ENCODE measurements around the gene PWWP2B. TPM values are rescaled to one million over a fixed set of nuclear protein-coding genes. Genes with fewer than 3 reads are reported as not detected.

The PWWP2B gene
- total and polyA plus RNA-seq, 2 experiments from 2014 or later: 11.8 to 35.7 TPM

DNA sequence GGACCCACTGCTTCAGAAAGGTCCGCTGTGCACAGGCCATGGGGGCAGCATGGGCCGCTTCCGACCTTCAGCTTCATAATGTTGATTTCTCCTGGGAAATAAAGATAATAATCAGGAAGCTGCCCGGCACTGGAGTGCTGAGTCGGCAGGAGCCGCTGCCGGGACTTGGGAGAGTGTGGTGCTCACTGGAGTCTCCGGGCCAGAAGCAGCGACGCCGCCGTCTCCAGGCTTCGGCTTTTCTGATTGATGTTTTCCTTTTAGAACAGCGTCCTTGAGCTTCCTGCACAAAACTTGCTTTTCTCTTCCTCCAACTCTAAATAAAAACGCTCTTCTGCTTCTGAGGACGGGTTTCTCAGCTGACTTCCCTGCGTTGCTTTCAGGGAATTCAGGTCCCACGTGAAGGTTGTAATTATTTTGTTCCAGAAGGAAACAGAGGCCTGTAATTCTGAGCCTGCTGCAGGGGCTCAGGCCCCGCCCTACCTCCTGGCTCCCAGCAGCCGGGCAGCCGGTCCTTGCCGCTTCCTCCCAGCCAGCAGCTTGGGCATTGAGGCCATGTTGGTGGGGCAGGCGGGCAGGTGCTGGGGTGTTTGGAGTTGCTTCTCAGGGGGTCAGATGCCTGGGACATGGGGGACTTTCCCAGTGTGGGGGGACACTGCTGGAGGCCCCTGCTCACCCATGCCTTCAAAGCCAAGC is 14.7 kb downstream of the PWWP2B start:
- no peaks in the 10 kb centered on the region for H3K9me3 ChIP-seq (ENCODE audit: low read depth)
- TF ChIP-seq, protein P1, sequence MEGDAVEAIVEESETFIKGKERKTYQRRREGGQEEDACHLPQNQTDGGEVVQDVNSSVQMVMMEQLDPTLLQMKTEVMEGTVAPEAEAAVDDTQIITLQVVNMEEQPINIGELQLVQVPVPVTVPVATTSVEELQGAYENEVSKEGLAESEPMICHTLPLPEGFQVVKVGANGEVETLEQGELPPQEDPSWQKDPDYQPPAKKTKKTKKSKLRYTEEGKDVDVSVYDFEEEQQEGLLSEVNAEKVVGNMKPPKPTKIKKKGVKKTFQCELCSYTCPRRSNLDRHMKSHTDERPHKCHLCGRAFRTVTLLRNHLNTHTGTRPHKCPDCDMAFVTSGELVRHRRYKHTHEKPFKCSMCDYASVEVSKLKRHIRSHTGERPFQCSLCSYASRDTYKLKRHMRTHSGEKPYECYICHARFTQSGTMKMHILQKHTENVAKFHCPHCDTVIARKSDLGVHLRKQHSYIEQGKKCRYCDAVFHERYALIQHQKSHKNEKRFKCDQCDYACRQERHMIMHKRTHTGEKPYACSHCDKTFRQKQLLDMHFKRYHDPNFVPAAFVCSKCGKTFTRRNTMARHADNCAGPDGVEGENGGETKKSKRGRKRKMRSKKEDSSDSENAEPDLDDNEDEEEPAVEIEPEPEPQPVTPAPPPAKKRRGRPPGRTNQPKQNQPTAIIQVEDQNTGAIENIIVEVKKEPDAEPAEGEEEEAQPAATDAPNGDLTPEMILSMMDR (IDR thresholded peaks at IDR 0.05; ENCODE audit: low read depth, low read length): no peak
- DNase-seq (ENCODE audit: low read depth in 1 of 2, low spot score in 1 of 2): peak in 1 of 2 donors; percentile 35
- no peaks in the 10 kb centered on the region for H3K36me3 ChIP-seq
- H3K4me3 ChIP-seq: no peak overlapping the region
- no peaks in the 10 kb centered on the region for H3K27me3 ChIP-seq
- H3K27ac ChIP-seq: peak overlapping the region; percentile 13
- peaks cover 42% of the 10 kb centered on the region for H3K4me1 ChIP-seq (ENCODE audit: low read depth)

DNA sequence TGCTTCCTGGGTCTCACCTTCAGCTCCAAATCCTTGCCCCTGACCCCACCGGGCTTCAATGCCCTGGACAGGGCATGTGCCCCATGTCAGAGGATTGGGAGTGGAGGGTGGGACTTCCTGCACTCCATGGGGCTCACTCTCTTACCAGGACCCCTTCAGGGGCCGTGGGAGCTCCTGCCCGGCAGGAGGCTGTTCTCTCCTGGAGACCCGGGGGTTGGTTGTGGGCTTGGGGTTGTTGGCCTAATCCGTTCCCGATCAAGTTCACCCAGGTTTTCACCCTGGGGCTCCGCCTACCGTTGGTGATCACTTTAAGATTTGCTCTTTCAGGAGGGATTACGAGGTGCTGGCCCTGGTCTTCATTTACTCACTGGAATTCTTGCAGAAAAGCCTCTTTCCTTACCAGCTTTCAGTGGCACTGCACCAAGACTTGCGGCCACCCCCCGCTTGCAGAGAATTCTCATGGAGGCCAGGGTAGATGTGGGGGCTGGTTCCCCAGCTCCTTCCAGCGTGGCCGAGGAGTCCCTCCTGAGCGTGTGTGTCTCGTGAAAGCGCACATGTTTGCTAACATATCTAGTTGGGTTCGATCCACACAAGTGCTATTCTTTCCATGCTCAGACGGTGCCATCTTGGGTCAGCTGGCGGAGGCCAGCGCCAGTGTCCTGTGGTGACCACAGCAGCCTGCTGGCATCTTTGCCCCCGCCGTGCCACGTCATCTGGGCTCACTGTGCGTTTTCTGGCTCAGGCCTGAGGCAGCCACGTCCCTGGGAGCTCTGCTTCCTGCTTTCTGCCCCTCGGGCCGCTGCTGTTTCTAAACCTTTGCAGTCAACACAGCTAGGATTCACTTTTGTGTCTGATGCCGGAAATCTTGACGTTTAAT is 15.6 kb downstream of the PWWP2B start:
- H3K27me3 ChIP-seq: no peaks in the 10 kb centered on the region
- TF ChIP-seq, protein P1 (IDR thresholded peaks at IDR 0.05; ENCODE audit: low read depth, low read length): no peak
- H3K4me1 ChIP-seq (ENCODE audit: low read depth): peaks cover 35% of the 10 kb centered on the region
- H3K4me3 ChIP-seq: no peak overlapping the region
- no peak for DNase-seq (ENCODE audit: low read depth in 1 of 2, low spot score in 1 of 2)
- H3K36me3 ChIP-seq: no peaks in the 10 kb centered on the region
- no peaks in the 10 kb centered on the region for H3K9me3 ChIP-seq (ENCODE audit: low read depth)
- peak overlapping the region; percentile 45 for H3K27ac ChIP-seq

DNA sequence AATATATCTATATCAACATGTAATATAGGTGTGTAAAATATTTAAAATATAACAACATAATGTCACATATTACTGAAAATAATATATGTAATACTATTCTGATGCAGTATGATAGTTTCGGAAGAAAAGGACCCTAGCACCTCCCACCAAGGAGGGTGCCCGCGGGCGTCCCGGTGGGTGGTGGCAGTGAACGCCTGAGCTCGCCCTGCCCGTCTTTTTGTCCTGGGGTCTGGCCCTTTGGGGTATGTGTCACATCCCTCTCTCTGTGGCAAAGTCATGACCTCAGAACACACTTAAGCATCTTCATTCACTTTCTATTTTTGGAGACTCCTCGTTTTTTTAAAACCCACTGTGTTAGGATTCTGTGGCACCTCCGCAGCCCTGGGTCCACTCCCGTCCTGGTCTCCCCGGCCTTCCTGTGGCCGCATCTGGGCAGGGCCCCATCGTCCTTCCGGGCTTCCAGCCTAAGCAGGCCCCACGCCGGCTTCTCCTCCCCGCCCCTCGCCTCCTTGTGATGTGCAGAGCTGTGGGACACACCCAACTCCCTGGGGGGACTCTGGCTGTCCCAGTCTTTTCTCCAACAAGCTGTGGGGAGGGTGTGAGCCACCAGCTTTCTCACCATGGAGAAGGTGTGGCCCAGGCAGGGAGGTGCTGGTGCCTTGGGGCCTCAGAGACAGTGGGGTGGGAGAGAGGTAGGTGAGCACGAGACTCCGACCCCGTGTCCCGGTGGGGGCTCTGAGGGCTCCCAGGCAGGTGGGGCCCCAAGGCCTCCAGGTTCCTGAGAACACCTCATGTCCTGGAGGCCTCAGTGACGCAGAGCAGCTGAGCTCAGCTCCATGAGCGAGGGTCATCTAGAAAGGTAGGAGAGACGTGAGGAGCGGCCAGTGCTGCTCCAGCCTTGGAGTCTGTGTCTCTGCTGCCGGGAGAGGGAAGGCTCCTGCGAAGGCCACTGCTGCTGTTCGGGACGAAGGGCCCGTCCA is 16.5 kb downstream of the PWWP2B start:
- Histone ChIP-seq H3K27me3 (no peaks in the 10 kb centered on the region), H3K4me3 (no peak overlapping the region), H3K4me1 (ENCODE audit: low read depth) (peaks cover 30% of the 10 kb centered on the region), H3K9me3 (ENCODE audit: low read depth) (no peaks in the 10 kb centered on the region), H3K27ac (peak overlapping the region; percentile 53), H3K36me3 (no peaks in the 10 kb centered on the region)
- TF ChIP-seq, protein P1 (IDR thresholded peaks at IDR 0.05; ENCODE audit: low read depth, low read length): no peak
- DNase-seq (ENCODE audit: low read depth in 1 of 2, low spot score in 1 of 2): no peak

DNA sequence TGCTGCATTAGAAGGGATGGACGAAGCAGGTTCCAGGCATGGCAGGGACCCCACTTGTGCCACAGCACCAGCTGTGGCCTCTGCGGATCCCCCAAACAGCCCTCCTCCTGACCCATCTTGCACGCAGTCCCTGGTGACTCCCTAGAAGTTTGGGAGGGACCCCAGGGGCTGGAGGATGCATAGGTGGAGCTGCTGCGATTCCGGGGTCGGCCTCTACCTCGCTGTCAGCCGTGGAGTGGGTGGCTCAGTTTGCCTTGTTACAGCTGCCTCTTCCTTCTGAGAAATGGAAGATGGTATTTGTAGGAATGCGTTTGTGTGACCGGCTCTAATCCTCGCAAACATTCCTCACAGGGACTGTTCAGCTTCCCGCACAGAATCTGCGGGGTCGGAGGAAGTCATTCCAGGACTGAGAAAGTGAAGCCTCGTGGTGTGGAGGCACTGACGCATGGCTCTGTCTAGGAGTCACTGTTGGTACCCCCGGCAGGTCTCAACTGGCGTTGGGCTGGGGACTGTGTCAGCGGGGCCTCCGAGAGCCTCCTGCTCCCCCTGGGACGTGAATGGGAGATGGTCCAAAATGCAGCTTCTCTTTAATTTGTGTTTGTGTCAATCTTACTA is 17.5 kb downstream of the PWWP2B start:
- H3K4me1 ChIP-seq (ENCODE audit: low read depth): peaks cover 29% of the 10 kb centered on the region
- no peak for DNase-seq (ENCODE audit: low read depth in 1 of 2, low spot score in 1 of 2)
- TF ChIP-seq, protein P1 (IDR thresholded peaks at IDR 0.05; ENCODE audit: low read depth, low read length): no peak
- no peak overlapping the region for H3K27ac ChIP-seq
- no peak overlapping the region for H3K4me3 ChIP-seq
- no peaks in the 10 kb centered on the region for H3K27me3 ChIP-seq
- H3K9me3 ChIP-seq (ENCODE audit: low read depth): no peaks in the 10 kb centered on the region
- no peaks in the 10 kb centered on the region for H3K36me3 ChIP-seq

DNA sequence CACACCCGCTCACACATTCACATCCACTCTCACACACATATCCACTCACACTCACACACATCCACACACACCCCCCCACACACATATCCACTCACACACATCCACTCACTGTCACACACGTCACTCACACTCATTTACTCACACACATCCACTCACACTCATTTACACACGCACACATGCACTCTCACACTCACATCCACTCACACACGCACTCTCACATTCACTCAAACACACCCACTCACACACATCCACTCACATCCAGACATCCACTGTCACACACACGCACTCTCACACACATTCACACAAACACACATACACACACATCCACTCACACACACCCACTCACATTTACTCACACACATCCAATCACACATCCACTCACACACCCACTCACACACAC is 18.3 kb downstream of the PWWP2B start:
- no peaks in the 10 kb centered on the region for H3K9me3 ChIP-seq (ENCODE audit: low read depth)
- H3K4me3 ChIP-seq: no peak overlapping the region
- no peaks in the 10 kb centered on the region for H3K36me3 ChIP-seq
- H3K27ac ChIP-seq: no peak overlapping the region
- peaks cover 29% of the 10 kb centered on the region for H3K4me1 ChIP-seq (ENCODE audit: low read depth)
- DNase-seq (ENCODE audit: low read depth in 1 of 2, low spot score in 1 of 2): no peak
- H3K27me3 ChIP-seq: no peaks in the 10 kb centered on the region
- TF ChIP-seq, protein P1 (IDR thresholded peaks at IDR 0.05; ENCODE audit: low read depth, low read length): no peak
